Measurements from ENCODE around the gene SERGEF. TPM values are rescaled to one million over a fixed set of nuclear protein-coding genes. Genes with fewer than 3 reads are reported as not detected.

SERGEF gene
- total RNA-seq, 4 donors from 2014 or later, result 32.0 to 50.2 (median 37.6) TPM

DNA sequence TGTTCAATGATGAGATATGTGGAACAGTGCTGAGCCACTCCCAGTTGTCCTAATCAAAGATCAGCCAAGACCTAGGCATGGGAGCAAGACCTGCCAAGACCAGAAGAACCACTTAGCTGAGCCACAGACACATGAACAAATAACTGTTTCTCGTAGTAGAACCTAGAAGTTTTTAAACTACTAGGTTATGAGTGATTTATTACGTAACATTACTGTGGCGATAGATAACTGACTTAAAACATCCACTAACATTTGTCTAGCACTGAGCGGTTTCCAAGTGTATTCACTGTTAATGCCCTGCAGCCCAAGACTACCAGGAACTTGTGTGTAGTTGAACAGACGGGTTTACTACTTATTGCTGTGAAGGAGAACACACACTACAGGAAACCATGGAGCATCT lies 120.4 kb downstream of the SERGEF start:
- Histone ChIP-seq H3K4me1 (peaks cover 0 to 6% (median 2%) of the 10 kb centered on the region in 4 donors), H3K36me3 (peaks cover 0 to 6% (median 0%) of the 10 kb centered on the region in 4 donors), H3K4me3 (no peak overlapping the region), H3K27me3 (no peaks in the 10 kb centered on the region), H3K9me3 (no peaks in the 10 kb centered on the region), H3K27ac (replicated peaks in 1 of 4) (no peak overlapping the region)
- no peak for DNase-seq (ENCODE audit: extremely low spot score)
- intact Hi-C loops (cut with DNase I), result no loop called here
- TF ChIP-seq POLR2A (IDR thresholded peaks at IDR 0.05; ENCODE audit: low read depth) (no peak), EP300 (IDR thresholded peaks at IDR 0.05) (no peak), POLR2AphosphoS5 (IDR thresholded peaks at IDR 0.05) (no peak)
- TF ChIP-seq, protein P1, sequence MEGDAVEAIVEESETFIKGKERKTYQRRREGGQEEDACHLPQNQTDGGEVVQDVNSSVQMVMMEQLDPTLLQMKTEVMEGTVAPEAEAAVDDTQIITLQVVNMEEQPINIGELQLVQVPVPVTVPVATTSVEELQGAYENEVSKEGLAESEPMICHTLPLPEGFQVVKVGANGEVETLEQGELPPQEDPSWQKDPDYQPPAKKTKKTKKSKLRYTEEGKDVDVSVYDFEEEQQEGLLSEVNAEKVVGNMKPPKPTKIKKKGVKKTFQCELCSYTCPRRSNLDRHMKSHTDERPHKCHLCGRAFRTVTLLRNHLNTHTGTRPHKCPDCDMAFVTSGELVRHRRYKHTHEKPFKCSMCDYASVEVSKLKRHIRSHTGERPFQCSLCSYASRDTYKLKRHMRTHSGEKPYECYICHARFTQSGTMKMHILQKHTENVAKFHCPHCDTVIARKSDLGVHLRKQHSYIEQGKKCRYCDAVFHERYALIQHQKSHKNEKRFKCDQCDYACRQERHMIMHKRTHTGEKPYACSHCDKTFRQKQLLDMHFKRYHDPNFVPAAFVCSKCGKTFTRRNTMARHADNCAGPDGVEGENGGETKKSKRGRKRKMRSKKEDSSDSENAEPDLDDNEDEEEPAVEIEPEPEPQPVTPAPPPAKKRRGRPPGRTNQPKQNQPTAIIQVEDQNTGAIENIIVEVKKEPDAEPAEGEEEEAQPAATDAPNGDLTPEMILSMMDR (IDR thresholded peaks at IDR 0.05), result no peak
- 100% methylated on average over 5 of the region's 5 CpGs for WGBS

- no peak overlapping the region for H3K27ac ChIP-seq (replicated peaks in 1 of 4)
- no peak overlapping the region for H3K4me3 ChIP-seq
- no peak for DNase-seq (ENCODE audit: extremely low spot score)
- no peaks in the 10 kb centered on the region for H3K27me3 ChIP-seq
- H3K36me3 ChIP-seq, result peaks cover 0 to 6% (median 0%) of the 10 kb centered on the region in 4 donors
- H3K4me1 ChIP-seq, result peaks cover 0 to 6% (median 2%) of the 10 kb centered on the region in 4 donors
- no peaks in the 10 kb centered on the region for H3K9me3 ChIP-seq
- TF ChIP-seq EP300 (IDR thresholded peaks at IDR 0.05) (no peak), POLR2AphosphoS5 (IDR thresholded peaks at IDR 0.05) (no peak), POLR2A (IDR thresholded peaks at IDR 0.05; ENCODE audit: low read depth) (no peak)
- TF ChIP-seq, protein P1 (IDR thresholded peaks at IDR 0.05), result no peak
- intact Hi-C loops (cut with DNase I), result no loop called here
- 96% methylated on average over 5 of the region's 5 CpGs for WGBS
Observed at GRCh38 chr11:17890325-17890724, 122.5 kb downstream of the SERGEF start.

- no peak for DNase-seq (ENCODE audit: extremely low spot score)
- TF ChIP-seq EP300 (IDR thresholded peaks at IDR 0.05), result no peak
- TF ChIP-seq POLR2AphosphoS5 (IDR thresholded peaks at IDR 0.05), result no peak
- no peak for TF ChIP-seq POLR2A (IDR thresholded peaks at IDR 0.05; ENCODE audit: low read depth)
- TF ChIP-seq, protein P1 (IDR thresholded peaks at IDR 0.05), result no peak
- intact Hi-C loops (cut with DNase I), result no loop called here
- 88% methylated on average over 11 of the region's 11 CpGs for WGBS
- Histone ChIP-seq H3K4me1 (no peaks in the 10 kb centered on the region), H3K9me3 (no peaks in the 10 kb centered on the region), H3K27ac (replicated peaks in 1 of 4) (no peak overlapping the region), H3K27me3 (no peaks in the 10 kb centered on the region), H3K4me3 (no peak overlapping the region), H3K36me3 (peaks cover 0 to 5% (median 0%) of the 10 kb centered on the region in 4 donors)
Observed at GRCh38 chr11:17887779-17888178, 125.1 kb downstream of the SERGEF start.

GRCh38 chr11:17883946-17884345 lies 128.9 kb downstream of the SERGEF start:
- no peaks in the 10 kb centered on the region for H3K36me3 ChIP-seq
- no peak for DNase-seq (ENCODE audit: extremely low spot score)
- H3K27ac ChIP-seq (replicated peaks in 1 of 4), result no peak overlapping the region
- H3K4me1 ChIP-seq, result no peaks in the 10 kb centered on the region
- no peaks in the 10 kb centered on the region for H3K9me3 ChIP-seq
- intact Hi-C loops (cut with DNase I), result no loop called here
- no peak overlapping the region for H3K4me3 ChIP-seq
- H3K27me3 ChIP-seq, result no peaks in the 10 kb centered on the region
- 97% methylated on average over 20 of the region's 27 CpGs for WGBS
- no peak for TF ChIP-seq POLR2A (IDR thresholded peaks at IDR 0.05; ENCODE audit: low read depth)
- no peak for TF ChIP-seq POLR2AphosphoS5 (IDR thresholded peaks at IDR 0.05)
- TF ChIP-seq EP300 (IDR thresholded peaks at IDR 0.05), result no peak
- TF ChIP-seq, protein P1 (IDR thresholded peaks at IDR 0.05), result no peak

GRCh38 chr11:17883057-17883456 lies 129.8 kb downstream of the SERGEF start:
- no peaks in the 10 kb centered on the region for H3K9me3 ChIP-seq
- no peaks in the 10 kb centered on the region for H3K27me3 ChIP-seq
- H3K36me3 ChIP-seq, result no peaks in the 10 kb centered on the region
- no peak overlapping the region for H3K4me3 ChIP-seq
- DNase-seq (ENCODE audit: extremely low spot score), result no peak
- H3K27ac ChIP-seq (replicated peaks in 1 of 4), result no peak overlapping the region
- 87% methylated on average over 3 of the region's 3 CpGs for WGBS
- no peaks in the 10 kb centered on the region for H3K4me1 ChIP-seq
- intact Hi-C loops (cut with DNase I), result no loop called here
- no peak for TF ChIP-seq POLR2A (IDR thresholded peaks at IDR 0.05; ENCODE audit: low read depth)
- TF ChIP-seq, protein P1 (IDR thresholded peaks at IDR 0.05), result no peak
- no peak for TF ChIP-seq POLR2AphosphoS5 (IDR thresholded peaks at IDR 0.05)
- TF ChIP-seq EP300 (IDR thresholded peaks at IDR 0.05), result no peak

Data from esophagus muscularis mucosa (tissue), 4 donors.